GM12878 (cell line): ENCODE data around the gene TCERG1L. TPM values are rescaled to one million over a fixed set of nuclear protein-coding genes. Genes with fewer than 3 reads are reported as not detected.

Experiments used
- ATAC-seq: fragments of 200-7000 bp; cut with Tn5 transposase; 3 replicates; pipeline ENCODE4 v1.9.1; 2020; ENCODE audit warnings: mild to moderate bottlenecking, moderate library complexity
- BruUV-seq: library from RNA; stranded (reverse); fragments of 400-500 nt; replicated peaks from 2 replicates; lab custom pipeline; 2021; lab: Mats Ljungman, UMichigan
- CTCF ChIA-PET: fragments of 300-600 bp; sonication (Branson Sonifier 250); formaldehyde crosslinking; extraction: SDS; loops from one replicate; lab custom pipeline; 2021; ENCODE audit warnings: inconsistent platforms; lab: Yijun Ruan, JAX
- POLR2A ChIA-PET: fragments of 350-600 bp; formaldehyde crosslinking; extraction: SDS; loops from one replicate; lab custom pipeline; 2021; ENCODE audit warnings: inconsistent platforms; lab: Charles Lee
- RAD21 ChIA-PET: fragments of 300-600 bp; sonication (Branson Sonifier 250); formaldehyde crosslinking; loops from one replicate; lab custom pipeline; 2023; ENCODE audit warnings: antibody characterized with exemption; ENCODE audit not compliant: unreplicated experiment; lab: Charles Lee
- SMC1A ChIA-PET: fragments of 300-600 bp; sonication (Branson Sonifier 250); formaldehyde crosslinking; loops from one replicate; lab custom pipeline; 2023; ENCODE audit not compliant: unreplicated experiment, uncharacterized antibody; lab: Charles Lee
- DNase-seq: peaks from one replicate; pipeline ENCODE4 v3.0.0-alpha.2; 2011; ENCODE audit warnings: low read depth, low spot score
- FAIRE-seq: peaks from 3 replicates; lab custom pipeline; 2011; peaks lifted over from hg19 to GRCh38; lab: Jason Lieb, UNC
- H2AFZ ChIP-seq: 2 replicates; pipeline ENCODE4 v1.6.0; 2011; ENCODE audit warnings: low read depth, low read length, control low read depth; ENCODE audit not compliant: control insufficient read depth
- H3K27ac ChIP-seq: 2 replicates; pipeline ENCODE4 v1.5.1; 2011; ENCODE audit warnings: control low read depth; ENCODE audit not compliant: control insufficient read depth, insufficient read depth
- H3K27me3 ChIP-seq, 2 experiments: replicated peaks in 1 of 2; 2 replicates each; pipeline versions ENCODE4 v1.6.0 to v1.6.1; 2011; ENCODE audit warnings: low read length in 1 of 2; ENCODE audit not compliant: control insufficient read depth in 2 of 2, insufficient read depth in 2 of 2
- H3K36me3 ChIP-seq, 2 experiments: 2 replicates each; pipeline ENCODE4 v1.5.1; 2011; ENCODE audit warnings: low read length in 1 of 2; ENCODE audit not compliant: control insufficient read depth in 2 of 2, insufficient read depth in 2 of 2
- H3K4me1 ChIP-seq: 2 replicates; pipeline ENCODE4 v1.6.1; 2011; ENCODE audit warnings: mild to moderate bottlenecking, low read length, moderate library complexity, mixed read lengths; ENCODE audit not compliant: control insufficient read depth, insufficient read depth
- H3K4me2 ChIP-seq: 2 replicates; pipeline ENCODE4 v1.6.0; 2011; ENCODE audit warnings: control low read depth; ENCODE audit not compliant: control insufficient read depth, insufficient read depth
- H3K4me3 ChIP-seq: fragments of 200-600 bp; sonication (generic); 2 replicates; pipeline ENCODE4 v1.5.1; 2016
- H3K79me2 ChIP-seq: 2 replicates; pipeline ENCODE4 v1.6.0; 2011; ENCODE audit warnings: low read length; ENCODE audit not compliant: control insufficient read depth, insufficient read depth
- H3K9ac ChIP-seq: 2 replicates; pipeline ENCODE4 v1.8.0; 2011; ENCODE audit warnings: low read length, control low read depth, mixed read lengths; ENCODE audit not compliant: control insufficient read depth, insufficient read depth
- H3K9me3 ChIP-seq: replicated peaks from 3 replicates; pipeline ENCODE4 v1.5.1; 2011; ENCODE audit warnings: mild to moderate bottlenecking, low read length; ENCODE audit not compliant: control insufficient read depth, insufficient read depth
- H4K20me1 ChIP-seq: 2 replicates; pipeline ENCODE4 v1.6.0; 2011; ENCODE audit not compliant: control insufficient read depth, insufficient read depth
- CEBPZ ChIP-seq: fragments of 150-350 bp; IDR thresholded peaks from 2 replicates; pipeline ENCODE4 v1.6.1; 2016; ENCODE audit warnings: low read depth, low read length
- DPF2 ChIP-seq: fragments of 450-650 bp; IDR thresholded peaks from 2 replicates; pipeline ENCODE4 v1.6.1; 2017; ENCODE audit warnings: mild to moderate bottlenecking
- EGR1 ChIP-seq, 2 experiments: IDR thresholded peaks; 1 replicate in 1 of 2; 2 replicates in 1 of 2; pipeline ENCODE4 v1.6.1; 2011 to 2012; ENCODE audit warnings: low read depth in 2 of 2, low read length in 2 of 2, borderline replicate concordance in 1 of 2, mild to moderate bottlenecking in 1 of 2, moderate library complexity in 1 of 2
- ETV6 ChIP-seq, 2 experiments: fragments of 450-650 bp in 1 of 2; IDR thresholded peaks in 1 of 2; conservative IDR thresholded peaks in 1 of 2; 2 replicates each; pipeline ENCODE4 v1.6.1; 2014; ENCODE audit warnings: antibody characterized with exemption in 1 of 2, borderline replicate concordance in 1 of 2, low read depth in 1 of 2, mild to moderate bottlenecking in 1 of 2, moderate library complexity in 1 of 2
- IKZF1 ChIP-seq: fragments of 450-650 bp; conservative IDR thresholded peaks from 2 replicates; pipeline ENCODE4 v1.6.1; 2017; ENCODE audit warnings: antibody characterized with exemption, mild to moderate bottlenecking
- JUND ChIP-seq: IDR thresholded peaks from 2 replicates; pipeline ENCODE4 v1.6.1; 2012; ENCODE audit warnings: low read depth, mild to moderate bottlenecking, low read length, improper control_type of control experiment, moderate library complexity
- LARP7 ChIP-seq: fragments of 450-650 bp; IDR thresholded peaks from 2 replicates; pipeline ENCODE4 v1.6.1; 2017; ENCODE audit warnings: mild to moderate bottlenecking
- MYB ChIP-seq: fragments of 150-350 bp; IDR thresholded peaks from 2 replicates; pipeline ENCODE4 v1.6.1; 2014; ENCODE audit warnings: mild to moderate bottlenecking, low read depth, low read length, borderline replicate concordance
- POLR2A ChIP-seq: IDR thresholded peaks from 2 replicates; pipeline ENCODE4 v1.6.1; 2011; ENCODE audit warnings: low read depth, mild to moderate bottlenecking, low read length
- RBBP5 ChIP-seq: fragments of 200-600 bp; sonication (generic); conservative IDR thresholded peaks from 2 replicates; pipeline ENCODE4 v1.6.1; 2016
- SMC3 ChIP-seq: IDR thresholded peaks from 2 replicates; pipeline ENCODE4 v1.6.1; 2011; ENCODE audit warnings: low read length, improper control_type of control experiment, borderline replicate concordance
- YBX1 ChIP-seq: fragments of 450-650 bp; IDR thresholded peaks from 2 replicates; pipeline ENCODE4 v1.6.1; 2016; ENCODE audit warnings: antibody characterized with exemption
- ZNF207 ChIP-seq: fragments of 450-650 bp; IDR thresholded peaks from 2 replicates; pipeline ENCODE4 v1.6.1; 2014; ENCODE audit warnings: antibody characterized with exemption, mild to moderate bottlenecking, borderline replicate concordance
- ZZZ3 ChIP-seq: IDR thresholded peaks from 2 replicates; pipeline ENCODE4 v1.6.1; 2011; ENCODE audit warnings: low read depth; ENCODE audit not compliant: control insufficient read depth, insufficient read length
- WGBS: methylation state at CpG from one replicate; pipeline ENCODE4 v1.1.6; 2016; ENCODE audit warnings: low lambda C conversion rate; ENCODE audit not compliant: insufficient replicate concordance, insufficient coverage; ENCODE audit errors: missing lambda C conversion rate; 5-methylcytosine and 5-hydroxymethylcytosine counted together
- in situ Hi-C: fragments of 300-500 bp; cut with MboI; formaldehyde crosslinking; loops from 9 replicates; pipeline ENCODE4 v1.14.3; 2018; ENCODE audit warnings: mixed read lengths
- intact Hi-C: fragments of 100-400 bp; cut with micrococcal nuclease; formaldehyde crosslinking; loops from one replicate; pipeline ENCODE4 v1.14.2; 2022; ENCODE audit not compliant: unreplicated experiment
- polyA plus RNA-seq, 11 experiments: library from polyadenylated mRNA; depleted of rRNA in 4 of 11; unstranded in 6 of 11; stranded (reverse) in 5 of 11; fragments of >200 nt; fragmentation: Nextera tagmentation in 4 of 11; fragmentation: Illumina TruSeq in 1 of 11; extraction: Ambion mirVana in 4 of 11; extraction: Trizol in 1 of 11; gene quantifications; 1 replicate in 1 of 11; 2 replicates in 10 of 11; pipeline versions ENCODE4 v1.2.1 to v1.2.3, GENCODE V29; 2011 to 2016; ENCODE audit warnings: inconsistent platforms in 2 of 11, missing spikeins in 2 of 11, low read depth in 1 of 11
- total RNA-seq, 4 experiments: library from RNA; depleted of rRNA in 3 of 4; stranded (reverse); fragments of >200 nt in 3 of 4; fragmentation: Illumina TruSeq in 1 of 4; extraction: Trizol in 1 of 4; gene quantifications; 2 replicates each; pipeline versions ENCODE4 v1.2.1 to v1.2.3, GENCODE V29; 2013 to 2021

Gene TCERG1L
- total and polyA plus RNA-seq, 10 of the 15 experiments (the other 5 are each of a cell fraction or from before 2014, with no cell fraction given): not detected

DNA sequence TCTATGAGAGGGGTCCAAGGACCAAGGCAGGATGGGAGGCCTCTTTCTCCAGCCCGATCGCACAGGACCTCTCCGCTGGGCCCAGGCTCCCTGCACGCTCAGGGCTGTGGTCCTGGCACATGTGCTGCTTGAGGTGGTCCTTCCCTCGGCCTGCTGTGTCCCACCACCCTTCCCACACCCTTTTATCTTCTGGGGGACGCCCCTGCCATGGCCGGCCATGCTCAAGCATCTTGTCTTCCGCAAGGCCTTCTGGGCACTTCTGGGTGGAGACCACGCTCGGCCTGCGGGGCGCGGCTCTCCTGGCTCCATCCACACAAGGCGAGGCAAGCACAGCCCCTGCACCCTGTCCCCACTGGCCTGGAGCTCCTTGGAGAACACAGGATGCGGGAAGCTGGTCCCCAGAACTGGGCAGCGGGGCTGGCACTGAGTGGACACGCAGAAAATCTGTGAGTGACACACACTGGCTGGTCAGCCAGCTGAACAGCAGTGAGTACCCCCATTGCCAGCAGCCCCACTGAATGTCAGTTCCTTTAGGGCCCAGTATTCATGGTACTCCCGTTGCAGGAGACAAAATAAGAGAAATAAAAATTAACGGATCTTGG, 115.9 kb downstream of the TCERG1L start:
- BruUV-seq: no TSS peak
- ChIA-PET POLR2A (no interaction called here), CTCF (no interaction called here), SMC1A (no interaction called here), RAD21 (no interaction called here)
- H3K27me3 ChIP-seq: no peaks in the 10 kb centered on the region
- TF ChIP-seq DPF2 (no peak), MYB (no peak), ZNF207 (no peak), RBBP5 (no peak), LARP7 (no peak), EGR1 (IDR thresholded peaks at IDR 0.05; ENCODE audit: borderline replicate concordance in 1 of 2, low read depth in 2 of 2, low read length in 2 of 2) (no peak), JUND (no peak)
- intact Hi-C loops: no loop called here
- FAIRE-seq: no peak
- H3K4me3 ChIP-seq: no peak overlapping the region
- no peak overlapping the region for H3K9ac ChIP-seq
- H3K9me3 ChIP-seq: no peaks in the 10 kb centered on the region
- no peaks in the 10 kb centered on the region for H3K36me3 ChIP-seq
- in situ Hi-C loops: no loop called here
- no peaks in the 10 kb centered on the region for H3K79me2 ChIP-seq
- no peaks in the 10 kb centered on the region for H4K20me1 ChIP-seq
- WGBS: 50% methylated on average over 19 of the region's 19 CpGs
- H3K27ac ChIP-seq: no peak overlapping the region
- H3K4me2 ChIP-seq: no peak overlapping the region
- no peak overlapping the region for H2AFZ ChIP-seq
- DNase-seq: no peak
- no peak for ATAC-seq
- H3K4me1 ChIP-seq: no peaks in the 10 kb centered on the region

DNA sequence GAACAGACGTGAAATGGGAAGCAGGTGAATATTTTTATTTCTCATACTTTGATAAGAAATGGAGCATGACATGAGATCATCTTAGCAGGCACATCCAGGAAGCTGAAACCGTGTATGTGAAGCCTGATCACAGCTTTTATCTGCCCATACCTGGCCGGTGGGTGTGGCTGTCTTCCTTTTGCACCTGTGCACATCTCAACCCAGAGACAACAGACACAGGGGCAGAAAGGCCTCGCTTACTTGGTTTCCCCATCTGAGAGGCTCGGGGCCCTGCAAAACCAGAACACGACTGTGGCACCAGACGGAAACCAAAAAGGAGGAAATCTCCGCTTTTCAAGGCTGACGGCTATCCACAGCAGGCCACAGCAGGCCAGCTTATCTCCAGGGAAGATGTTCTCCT, 116.4 kb downstream of the TCERG1L start:
- no peak overlapping the region for H3K4me2 ChIP-seq
- H3K36me3 ChIP-seq: no peaks in the 10 kb centered on the region
- WGBS: 42% methylated on average over 9 of the region's 9 CpGs
- no peak overlapping the region for H2AFZ ChIP-seq
- BruUV-seq: no TSS peak
- H3K79me2 ChIP-seq: no peaks in the 10 kb centered on the region
- DNase-seq (no peak), ATAC-seq (no peak), FAIRE-seq (no peak)
- H4K20me1 ChIP-seq: no peaks in the 10 kb centered on the region
- no peak overlapping the region for H3K9ac ChIP-seq
- H3K4me1 ChIP-seq: no peaks in the 10 kb centered on the region
- H3K4me3 ChIP-seq: no peak overlapping the region
- CTCF ChIA-PET: no interaction called here
- H3K27me3 ChIP-seq: no peaks in the 10 kb centered on the region
- no peaks in the 10 kb centered on the region for H3K9me3 ChIP-seq
- in situ Hi-C loops (no loop called here), intact Hi-C loops (no loop called here)
- SMC1A ChIA-PET: no interaction called here
- H3K27ac ChIP-seq: no peak overlapping the region
- POLR2A ChIA-PET: no interaction called here
- RAD21 ChIA-PET: no interaction called here
- TF ChIP-seq SMC3: no peak
- no peak for TF ChIP-seq IKZF1
- no peak for TF ChIP-seq ETV6 (conservative IDR thresholded peaks at IDR 0.05 in 1 of 2, IDR thresholded peaks at IDR 0.05 in 1 of 2; ENCODE audit: borderline replicate concordance in 1 of 2, low read depth in 1 of 2)
- no peak for TF ChIP-seq CEBPZ
- TF ChIP-seq POLR2A: no peak
- TF ChIP-seq YBX1: no peak
- TF ChIP-seq ZZZ3: no peak
